AG09319 (cell line): ENCODE results near the gene GLI3.
A peak's percentile ranks its signal among the peaks of the same experiment; 100 is the strongest.

Source experiments
- DNase-seq: peaks from one replicate; pipeline ENCODE4 v3.0.0-alpha.2; 2010; ENCODE audit warnings: low read depth; ENCODE audit errors: extremely low read depth
- TF ChIP-seq, protein P1 (sequence below): IDR thresholded peaks from 2 replicates; pipeline ENCODE4 v1.5.1; 2011; ENCODE audit warnings: low read depth, mild to moderate bottlenecking, inconsistent platforms, low read length, moderate library complexity

GLI3 gene

DNA sequence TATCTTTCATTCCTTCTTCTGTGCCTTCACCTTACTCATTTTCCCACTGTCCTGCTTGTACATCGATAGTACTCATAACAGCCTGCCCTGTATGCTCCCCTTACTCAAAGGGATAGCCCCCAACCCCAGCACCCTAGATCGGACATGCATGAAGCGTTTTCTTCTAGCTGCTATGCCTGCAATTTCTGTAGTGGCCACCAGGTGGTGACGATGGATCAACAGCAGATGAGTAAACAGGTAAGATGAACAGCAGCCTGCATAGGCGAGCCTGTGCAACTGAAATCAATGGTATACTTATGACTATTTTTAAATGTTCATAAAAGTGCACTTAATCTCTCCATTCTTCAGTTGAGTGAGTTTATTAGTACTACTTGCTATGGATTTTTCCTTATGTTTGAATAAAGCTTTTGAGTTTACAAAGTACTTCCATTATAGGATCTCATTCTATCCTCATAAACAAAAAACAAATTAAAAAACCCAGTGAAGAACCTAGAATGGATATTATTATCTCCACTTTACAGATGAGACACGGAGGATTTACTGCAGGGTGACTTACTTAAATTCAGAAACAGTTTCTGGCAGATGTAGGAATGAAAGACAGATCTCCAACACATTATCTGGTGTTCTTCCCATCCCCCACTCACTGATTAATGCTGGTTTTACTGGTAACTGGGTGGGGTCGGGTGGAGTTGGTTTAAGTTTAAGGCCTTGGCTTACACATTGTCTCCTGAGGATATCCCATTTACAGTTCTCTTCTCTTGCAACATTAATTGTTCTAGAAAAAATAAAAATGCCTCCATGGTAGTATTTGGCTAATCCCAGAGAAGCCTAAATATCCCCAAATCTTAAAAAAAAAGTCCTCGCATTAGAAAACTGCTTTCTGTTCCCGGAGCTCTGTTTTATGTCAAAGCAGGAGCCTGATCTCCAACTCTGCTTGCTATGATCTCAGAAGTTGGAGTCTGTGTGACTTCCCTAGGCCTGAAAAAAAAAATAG is 222.1 kb downstream of the GLI3 start:
- TF ChIP-seq, protein P1, sequence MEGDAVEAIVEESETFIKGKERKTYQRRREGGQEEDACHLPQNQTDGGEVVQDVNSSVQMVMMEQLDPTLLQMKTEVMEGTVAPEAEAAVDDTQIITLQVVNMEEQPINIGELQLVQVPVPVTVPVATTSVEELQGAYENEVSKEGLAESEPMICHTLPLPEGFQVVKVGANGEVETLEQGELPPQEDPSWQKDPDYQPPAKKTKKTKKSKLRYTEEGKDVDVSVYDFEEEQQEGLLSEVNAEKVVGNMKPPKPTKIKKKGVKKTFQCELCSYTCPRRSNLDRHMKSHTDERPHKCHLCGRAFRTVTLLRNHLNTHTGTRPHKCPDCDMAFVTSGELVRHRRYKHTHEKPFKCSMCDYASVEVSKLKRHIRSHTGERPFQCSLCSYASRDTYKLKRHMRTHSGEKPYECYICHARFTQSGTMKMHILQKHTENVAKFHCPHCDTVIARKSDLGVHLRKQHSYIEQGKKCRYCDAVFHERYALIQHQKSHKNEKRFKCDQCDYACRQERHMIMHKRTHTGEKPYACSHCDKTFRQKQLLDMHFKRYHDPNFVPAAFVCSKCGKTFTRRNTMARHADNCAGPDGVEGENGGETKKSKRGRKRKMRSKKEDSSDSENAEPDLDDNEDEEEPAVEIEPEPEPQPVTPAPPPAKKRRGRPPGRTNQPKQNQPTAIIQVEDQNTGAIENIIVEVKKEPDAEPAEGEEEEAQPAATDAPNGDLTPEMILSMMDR = peak; percentile 54
- no peak for DNase-seq

DNA sequence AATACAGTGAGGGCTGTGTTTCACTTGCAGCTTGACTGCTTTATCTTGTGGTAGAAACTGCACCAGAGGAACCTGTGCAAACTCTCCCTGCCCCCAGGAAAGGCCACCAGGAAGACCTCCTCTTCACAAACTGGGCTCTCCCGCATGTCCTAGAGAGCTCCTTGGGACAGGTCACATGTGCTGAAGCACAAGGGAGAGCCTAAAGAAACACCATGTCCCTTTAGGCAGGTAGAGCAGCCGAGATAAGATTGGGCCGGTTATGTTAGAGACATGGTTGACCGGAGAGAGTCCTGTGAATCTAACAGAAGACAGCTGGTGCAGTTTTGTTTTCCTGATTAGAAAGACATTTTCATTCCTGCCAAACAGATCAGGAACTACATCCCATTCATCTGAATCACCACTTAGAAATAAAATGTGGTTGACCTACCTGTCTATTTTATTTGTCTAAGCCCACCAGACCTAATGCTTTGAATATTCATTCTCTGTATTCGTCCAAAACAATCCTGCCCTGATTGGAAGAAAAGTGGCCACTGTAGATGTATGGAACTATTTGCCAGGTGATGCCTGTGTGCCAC is 224.1 kb downstream of the GLI3 start:
- TF ChIP-seq, protein P1 = no peak
- no peak for DNase-seq

DNA sequence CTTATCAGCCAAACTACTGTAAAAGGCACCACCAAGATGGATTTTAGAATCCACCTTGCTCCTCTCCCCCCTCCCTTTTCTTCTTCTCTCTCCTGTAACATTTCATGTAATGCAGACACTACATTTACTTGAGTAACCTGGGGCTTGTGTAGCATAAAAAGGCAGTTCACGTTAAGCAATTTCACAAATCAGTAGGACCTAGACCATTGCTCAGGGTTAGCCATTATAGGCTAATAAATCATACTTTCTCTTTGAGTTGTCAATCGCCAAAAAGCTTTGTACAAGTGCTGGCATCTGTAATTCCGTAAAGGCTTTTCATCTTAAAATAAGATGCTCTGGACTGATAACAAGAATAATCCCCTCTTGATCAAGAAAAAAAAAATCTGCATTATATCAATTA is 224.7 kb downstream of the GLI3 start:
- no peak for DNase-seq
- TF ChIP-seq, protein P1 = no peak

DNA sequence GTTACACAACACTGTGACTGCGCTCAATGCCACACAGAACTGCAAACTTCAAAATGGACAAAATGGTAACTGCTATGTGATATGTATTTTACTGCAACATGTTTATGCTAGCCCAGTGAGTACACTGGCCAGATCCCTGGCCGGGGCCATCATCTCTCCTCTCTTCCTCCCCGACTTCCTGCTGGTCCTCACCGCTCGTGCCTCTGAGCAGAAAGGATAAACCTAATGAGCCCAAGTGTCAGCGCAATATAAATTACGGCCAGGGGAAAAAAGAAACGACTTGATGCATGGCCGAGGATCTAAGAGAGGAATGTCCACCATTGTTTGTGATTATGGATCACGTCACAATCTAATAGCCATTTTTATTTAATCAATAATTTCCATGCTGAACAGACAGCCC is 225.2 kb downstream of the GLI3 start:
- TF ChIP-seq, protein P1 = no peak
- no peak for DNase-seq

DNA sequence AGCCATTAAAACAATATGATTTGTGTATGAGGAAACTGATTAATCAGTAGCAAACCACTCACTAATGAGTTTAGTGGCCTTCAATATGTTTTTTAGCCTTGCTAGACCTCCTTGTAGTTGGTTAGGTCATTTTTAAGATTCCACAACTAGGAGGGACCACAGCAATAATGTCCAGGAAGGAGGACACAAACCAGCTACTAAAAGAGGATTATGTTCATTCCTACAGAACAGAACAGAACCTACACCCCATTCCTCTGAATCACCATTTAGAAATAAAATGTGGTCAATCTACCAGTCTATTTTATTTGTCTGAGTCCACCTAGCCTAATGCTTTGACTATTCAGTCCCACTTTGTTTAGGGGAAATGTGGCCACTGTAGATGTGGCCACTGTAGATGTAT is 226.3 kb downstream of the GLI3 start:
- TF ChIP-seq, protein P1 = no peak
- no peak for DNase-seq

DNA sequence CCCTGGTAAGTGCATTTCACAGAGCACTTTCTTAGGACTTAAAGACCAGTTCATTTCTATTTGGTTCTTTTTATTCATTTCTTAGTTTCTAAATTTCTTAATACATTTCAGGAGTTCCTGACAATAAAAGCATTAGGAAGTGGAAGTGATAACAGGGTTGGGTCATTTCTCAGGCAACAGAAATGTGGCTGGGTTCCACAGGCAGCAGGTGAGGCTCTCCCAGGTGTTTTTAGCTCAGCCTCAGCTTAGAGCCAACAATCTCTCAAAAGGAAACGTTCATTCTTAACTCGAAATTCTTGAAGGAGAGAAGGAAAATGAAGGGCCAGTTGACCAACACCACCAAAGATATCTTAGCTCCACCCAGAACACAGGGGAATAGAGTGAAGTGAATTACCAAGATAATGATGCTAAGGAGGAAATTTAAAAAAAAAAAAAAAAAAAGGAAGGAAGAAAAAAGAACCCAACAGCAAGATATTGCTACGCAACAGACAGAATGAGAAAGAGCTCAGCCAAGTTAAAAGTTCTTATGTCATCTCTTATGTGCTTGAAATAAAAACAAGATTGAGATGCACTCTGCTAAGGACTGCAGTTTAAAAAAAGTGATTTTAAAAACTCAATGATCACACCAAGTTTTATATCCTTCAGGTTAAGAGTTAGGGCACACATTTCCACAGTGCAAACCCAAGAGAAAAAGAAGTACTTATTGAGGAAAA is 230.1 kb downstream of the GLI3 start:
- no peak for DNase-seq
- TF ChIP-seq, protein P1 = no peak
